Left ventricle myocardium inferior (tissue), 1 donor: ENCODE measurements around the gene TNFSF11. TPM values are rescaled to one million over a fixed set of nuclear protein-coding genes. Genes with fewer than 3 reads are reported as not detected.

Experiments
- DNase-seq: peaks from one replicate; pipeline ENCODE4 v3.0.0-alpha.2; 2020
- H3K27ac ChIP-seq: fragments of 200-600 bp; replicated peaks from 2 replicates; pipeline ENCODE4 v1.8.0; 2021
- H3K27me3 ChIP-seq: fragments of 200-600 bp; 2 replicates; pipeline ENCODE4 v1.8.0; 2021; ENCODE audit warnings: low read depth
- H3K36me3 ChIP-seq: fragments of 200-600 bp; 2 replicates; pipeline ENCODE4 v1.8.0; 2021
- H3K4me1 ChIP-seq: fragments of 200-600 bp; 2 replicates; pipeline ENCODE4 v1.8.0; 2021
- H3K4me3 ChIP-seq: fragments of 200-600 bp; 2 replicates; pipeline ENCODE4 v1.8.0; 2021; ENCODE audit warnings: mild to moderate bottlenecking, moderate library complexity
- H3K9me3 ChIP-seq: fragments of 200-600 bp; replicated peaks from 2 replicates; pipeline ENCODE4 v1.8.0; 2021
- intact Hi-C: fragments of 100-400 bp; cut with micrococcal nuclease; formaldehyde crosslinking; loops from one replicate; pipeline ENCODE4 v1.11.0; 2022
- total RNA-seq: library from RNA; stranded (reverse); fragmentation: NEBNext Ultra II Directional; extraction: Animal tissue kit (Norgen Biotek cat#: 25700); gene quantifications from one replicate; pipeline ENCODE4 v1.2.1, GENCODE V29; 2021
- TF ChIP-seq, protein P1 (sequence below): fragments of 200-600 bp; IDR thresholded peaks from 2 replicates; pipeline ENCODE4 v1.8.0; 2021; ENCODE audit warnings: antibody characterized with exemption, mild to moderate bottlenecking, borderline replicate concordance
- donor health status: DM: no; HTN: yes; CAD: no; lungs with severe emphysema.

The TNFSF11 gene
- total RNA-seq, 1 donor from 2014 or later, result not detected

DNA sequence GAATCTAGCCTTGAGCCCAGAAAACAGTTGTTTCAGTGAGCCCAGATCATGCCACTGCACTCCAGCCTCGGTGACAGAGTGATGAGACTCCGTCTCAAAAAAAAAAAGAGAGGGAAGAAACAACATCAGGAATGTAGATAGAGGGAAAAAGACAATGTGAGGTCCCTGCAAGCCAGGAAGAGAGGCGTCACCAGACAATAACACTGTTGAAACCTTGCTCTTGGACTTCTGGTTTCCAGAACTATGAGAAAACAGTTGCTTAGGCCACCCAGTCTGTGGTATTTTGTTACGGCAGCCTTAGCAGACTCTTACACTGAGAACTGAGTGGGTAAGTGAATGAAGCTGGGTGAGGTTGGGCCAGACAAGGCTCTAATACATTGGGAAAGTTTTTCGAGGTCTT, 64.1 kb downstream of the TNFSF11 start:
- TF ChIP-seq, protein P1, sequence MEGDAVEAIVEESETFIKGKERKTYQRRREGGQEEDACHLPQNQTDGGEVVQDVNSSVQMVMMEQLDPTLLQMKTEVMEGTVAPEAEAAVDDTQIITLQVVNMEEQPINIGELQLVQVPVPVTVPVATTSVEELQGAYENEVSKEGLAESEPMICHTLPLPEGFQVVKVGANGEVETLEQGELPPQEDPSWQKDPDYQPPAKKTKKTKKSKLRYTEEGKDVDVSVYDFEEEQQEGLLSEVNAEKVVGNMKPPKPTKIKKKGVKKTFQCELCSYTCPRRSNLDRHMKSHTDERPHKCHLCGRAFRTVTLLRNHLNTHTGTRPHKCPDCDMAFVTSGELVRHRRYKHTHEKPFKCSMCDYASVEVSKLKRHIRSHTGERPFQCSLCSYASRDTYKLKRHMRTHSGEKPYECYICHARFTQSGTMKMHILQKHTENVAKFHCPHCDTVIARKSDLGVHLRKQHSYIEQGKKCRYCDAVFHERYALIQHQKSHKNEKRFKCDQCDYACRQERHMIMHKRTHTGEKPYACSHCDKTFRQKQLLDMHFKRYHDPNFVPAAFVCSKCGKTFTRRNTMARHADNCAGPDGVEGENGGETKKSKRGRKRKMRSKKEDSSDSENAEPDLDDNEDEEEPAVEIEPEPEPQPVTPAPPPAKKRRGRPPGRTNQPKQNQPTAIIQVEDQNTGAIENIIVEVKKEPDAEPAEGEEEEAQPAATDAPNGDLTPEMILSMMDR, result no peak
- peaks cover 14% of the 10 kb centered on the region for H3K9me3 ChIP-seq
- DNase-seq, result no peak

DNA sequence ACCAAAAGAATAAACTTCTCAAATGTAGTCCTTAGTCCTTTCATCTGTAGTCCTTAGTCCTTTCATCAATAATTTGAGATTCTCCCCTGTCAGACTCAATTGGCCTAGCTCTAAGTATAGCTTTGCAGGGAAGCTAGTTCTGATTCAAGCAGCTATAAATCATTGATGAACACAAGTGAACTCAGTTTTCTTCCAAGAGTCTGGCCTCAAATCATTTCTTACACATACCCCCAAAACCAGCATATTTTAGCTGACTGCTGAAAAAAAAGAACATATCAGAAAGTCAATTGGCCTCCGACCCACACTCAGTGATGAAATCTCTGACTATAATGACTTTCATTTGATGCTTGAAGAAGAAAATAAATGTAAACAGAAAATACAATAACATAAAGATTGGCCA, 64.9 kb downstream of the TNFSF11 start:
- TF ChIP-seq, protein P1, result no peak
- no peaks in the 10 kb centered on the region for H3K27me3 ChIP-seq
- intact Hi-C loops, result no loop called here
- DNase-seq, result no peak
- H3K27ac ChIP-seq, result no peak overlapping the region
- H3K4me1 ChIP-seq, result no peaks in the 10 kb centered on the region
- peaks cover 14% of the 10 kb centered on the region for H3K9me3 ChIP-seq
- H3K36me3 ChIP-seq, result no peaks in the 10 kb centered on the region
- no peak overlapping the region for H3K4me3 ChIP-seq

More for the DNA sequence above, 64.1 kb downstream of the TNFSF11 start:
- intact Hi-C loops, result no loop called here
- H3K4me1 ChIP-seq, result no peaks in the 10 kb centered on the region
- H3K4me3 ChIP-seq, result no peak overlapping the region
- H3K27me3 ChIP-seq, result no peaks in the 10 kb centered on the region
- H3K36me3 ChIP-seq, result no peaks in the 10 kb centered on the region
- H3K27ac ChIP-seq, result no peak overlapping the region

DNA sequence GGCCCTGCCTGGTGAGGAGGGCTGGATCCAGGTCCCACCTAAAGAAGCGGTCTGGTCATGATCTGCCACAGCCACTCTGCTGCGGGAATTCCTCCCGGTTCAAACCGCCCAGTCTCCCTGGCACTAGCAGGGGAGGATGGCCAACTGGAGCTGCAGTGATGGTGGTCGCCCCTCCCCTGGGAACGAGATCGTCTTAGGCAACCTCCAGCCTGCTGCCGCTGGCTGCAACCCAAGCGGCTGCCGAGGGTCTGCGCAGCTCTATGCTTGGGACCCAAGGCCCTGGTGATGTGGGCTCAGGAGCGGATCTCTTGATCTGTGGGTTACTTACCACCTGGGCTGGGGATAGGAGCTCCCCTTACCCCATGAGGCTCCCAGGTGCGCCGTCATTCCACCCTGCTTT, 69.1 kb downstream of the TNFSF11 start:
- H3K27me3 ChIP-seq, result no peaks in the 10 kb centered on the region
- no peak for DNase-seq
- H3K9me3 ChIP-seq, result peaks cover 14% of the 10 kb centered on the region
- no peaks in the 10 kb centered on the region for H3K4me1 ChIP-seq
- intact Hi-C loops, result no loop called here
- no peaks in the 10 kb centered on the region for H3K36me3 ChIP-seq
- TF ChIP-seq, protein P1, result no peak
- H3K27ac ChIP-seq, result no peak overlapping the region
- H3K4me3 ChIP-seq, result no peak overlapping the region

DNA sequence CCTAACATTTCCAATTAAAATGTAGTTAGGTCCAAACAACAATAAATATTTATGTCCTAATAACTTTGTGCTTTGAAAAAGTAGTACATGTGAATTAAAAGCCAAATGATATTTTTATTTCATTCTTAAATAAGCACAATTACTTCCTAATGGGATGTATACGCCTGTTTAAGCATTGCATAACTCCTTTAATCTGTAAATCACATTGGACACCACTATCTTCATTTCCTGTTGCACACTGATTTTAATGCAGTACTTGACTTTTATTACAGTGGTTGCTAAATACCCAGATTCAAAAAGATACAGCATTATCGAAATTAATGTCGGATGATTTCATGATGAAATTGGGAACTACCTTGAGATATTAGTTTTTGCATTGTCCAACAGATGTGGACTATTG, 70.9 kb downstream of the TNFSF11 start:
- TF ChIP-seq, protein P1, result no peak
- intact Hi-C loops, result no loop called here

DNA sequence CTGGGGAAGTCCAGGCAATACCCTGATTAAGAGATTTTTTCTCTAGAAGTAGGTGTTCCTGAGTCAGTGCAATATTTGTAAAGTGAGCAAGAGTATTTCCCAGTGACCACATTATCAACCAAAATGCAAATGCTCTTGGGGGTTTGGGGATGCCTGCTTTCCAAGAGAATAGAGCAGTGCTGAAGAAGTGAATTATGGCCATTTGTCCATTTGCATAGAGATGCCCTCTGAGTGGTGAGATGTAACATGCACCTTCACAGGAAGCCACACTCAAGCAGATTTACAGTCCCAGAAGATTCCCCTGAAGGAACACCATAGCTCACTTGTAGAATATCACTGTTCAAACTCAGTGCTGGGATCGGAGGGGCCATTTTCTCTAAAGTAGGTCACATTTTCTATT, 71.8 kb downstream of the TNFSF11 start:
- Histone ChIP-seq H3K36me3 (no peaks in the 10 kb centered on the region), H3K4me3 (no peak overlapping the region), H3K27me3 (no peaks in the 10 kb centered on the region), H3K27ac (no peak overlapping the region), H3K4me1 (no peaks in the 10 kb centered on the region), H3K9me3 (peaks cover 9% of the 10 kb centered on the region)
- intact Hi-C loops, result no loop called here
- no peak for DNase-seq
- TF ChIP-seq, protein P1, result no peak

More for the DNA sequence above, 70.9 kb downstream of the TNFSF11 start:
- Histone ChIP-seq H3K27me3 (no peaks in the 10 kb centered on the region), H3K36me3 (no peaks in the 10 kb centered on the region), H3K4me3 (no peak overlapping the region), H3K27ac (no peak overlapping the region), H3K9me3 (peaks cover 14% of the 10 kb centered on the region), H3K4me1 (no peaks in the 10 kb centered on the region)
- no peak for DNase-seq

DNA sequence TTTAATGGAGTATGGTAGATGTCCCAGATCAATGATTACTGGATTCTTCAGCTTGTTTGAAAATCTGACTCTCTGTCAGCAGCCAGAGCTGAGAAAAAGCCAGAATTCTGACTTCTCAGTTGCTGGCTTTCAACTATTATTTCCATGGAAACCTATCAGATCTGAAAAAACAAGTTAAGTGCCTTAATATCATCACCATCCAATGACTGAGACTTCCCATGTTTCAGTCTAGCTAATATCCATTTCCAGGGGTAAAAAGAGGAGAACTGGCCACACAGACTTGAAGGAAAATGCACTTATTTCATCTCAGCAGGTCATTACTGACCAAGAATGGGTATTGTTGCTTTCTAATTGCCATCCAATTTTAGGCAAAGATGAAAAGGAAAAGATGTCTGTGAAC, 75.2 kb downstream of the TNFSF11 start:
- no peaks in the 10 kb centered on the region for H3K36me3 ChIP-seq
- TF ChIP-seq, protein P1, result no peak
- no peaks in the 10 kb centered on the region for H3K4me1 ChIP-seq
- H3K9me3 ChIP-seq, result no peaks in the 10 kb centered on the region
- H3K27me3 ChIP-seq, result peaks cover 14% of the 10 kb centered on the region
- intact Hi-C loops, result no loop called here
- DNase-seq, result no peak
- H3K4me3 ChIP-seq, result no peak overlapping the region
- no peak overlapping the region for H3K27ac ChIP-seq
